SU-DHL-6 (cell line): Measurements from ENCODE around the gene KLHL36.

Experiments
- H2AFZ ChIP-seq: fragments of 200-600 bp; sonication (generic); 2 replicates; pipeline ENCODE4 v1.6.1; 2014; ENCODE audit warnings: low read depth, mild to moderate bottlenecking, moderate library complexity, mixed read lengths, antibody characterized with exemption, low read length; ENCODE audit not compliant: severe bottlenecking
- H3F3A ChIP-seq: fragments of 200-600 bp; shearing (Covaris generic); 2 replicates; pipeline ENCODE4 v1.6.0; 2016; ENCODE audit warnings: antibody characterized with exemption, mild to moderate bottlenecking; ENCODE audit not compliant: insufficient read depth
- H3K27ac ChIP-seq: fragments of 200-600 bp; sonication (generic); 2 replicates; pipeline ENCODE4 v1.5.1; 2016; ENCODE audit warnings: low read depth, mild to moderate bottlenecking, low read length, moderate library complexity, mixed read lengths
- H3K27me3 ChIP-seq: fragments of 200-600 bp; sonication (generic), shearing (Covaris generic); 2 replicates; pipeline ENCODE4 v1.6.0; 2014; ENCODE audit warnings: mild to moderate bottlenecking, low read length
- H3K36me3 ChIP-seq: fragments of 200-600 bp; sonication (generic); 2 replicates; pipeline ENCODE4 v1.6.1; 2014; ENCODE audit warnings: mild to moderate bottlenecking, low read length, mixed read lengths
- H3K4me2 ChIP-seq: fragments of 300-600, 200-600 bp; shearing (Covaris generic), sonication (generic); 2 replicates; pipeline ENCODE4 v1.6.0; 2014; ENCODE audit warnings: low read length, low read depth, mild to moderate bottlenecking; ENCODE audit not compliant: poor library complexity, severe bottlenecking
- H3K4me3 ChIP-seq: fragments of 200-600 bp; sonication (generic); 2 replicates; pipeline ENCODE4 v1.5.1; 2014; ENCODE audit warnings: antibody characterized with exemption, low read length, mild to moderate bottlenecking, mixed read lengths; ENCODE audit not compliant: insufficient read depth, poor library complexity, severe bottlenecking
- H3K79me2 ChIP-seq: fragments of 200-600 bp; sonication (generic); 2 replicates; pipeline ENCODE4 v1.6.1; 2014; ENCODE audit warnings: mild to moderate bottlenecking, low read length, moderate library complexity; ENCODE audit not compliant: insufficient read depth
- H3K9ac ChIP-seq: fragments of 200-600 bp; sonication (generic); 2 replicates; pipeline ENCODE4 v1.7.0; 2014; ENCODE audit warnings: mild to moderate bottlenecking, low read length
- H3K9me2 ChIP-seq: fragments of 200-600 bp; sonication (generic); replicated peaks from 2 replicates; pipeline ENCODE4 v1.6.1; 2014; ENCODE audit warnings: low read length; ENCODE audit not compliant: insufficient read depth
- H3K9me3 ChIP-seq: fragments of 200-600 bp; sonication (generic); 2 replicates; pipeline ENCODE4 v1.6.1; 2014; ENCODE audit warnings: low read length, mixed read lengths; ENCODE audit not compliant: insufficient read depth
- H4K20me1 ChIP-seq: fragments of 200-600 bp; sonication (generic); 2 replicates; pipeline ENCODE4 v1.6.1; 2014; ENCODE audit warnings: low read depth, mild to moderate bottlenecking, antibody characterized with exemption, low read length, moderate library complexity, mixed read lengths
- EZH2phosphoT487 ChIP-seq: fragments of 200-600 bp; sonication (generic), shearing (Covaris generic); conservative IDR thresholded peaks from 2 replicates; pipeline ENCODE4 v1.6.1; 2018; ENCODE audit warnings: mild to moderate bottlenecking, antibody characterized with exemption, low read length, moderate library complexity, mixed read lengths
- TF ChIP-seq, protein P1 (sequence below): fragments of 200-600 bp; sonication (generic); IDR thresholded peaks from one replicate; pipeline ENCODE4 v1.5.1; 2017; ENCODE audit warnings: antibody characterized with exemption, mild to moderate bottlenecking, low read length, moderate library complexity; ENCODE audit not compliant: insufficient read depth, poor library complexity, severe bottlenecking

The KLHL36 gene

DNA sequence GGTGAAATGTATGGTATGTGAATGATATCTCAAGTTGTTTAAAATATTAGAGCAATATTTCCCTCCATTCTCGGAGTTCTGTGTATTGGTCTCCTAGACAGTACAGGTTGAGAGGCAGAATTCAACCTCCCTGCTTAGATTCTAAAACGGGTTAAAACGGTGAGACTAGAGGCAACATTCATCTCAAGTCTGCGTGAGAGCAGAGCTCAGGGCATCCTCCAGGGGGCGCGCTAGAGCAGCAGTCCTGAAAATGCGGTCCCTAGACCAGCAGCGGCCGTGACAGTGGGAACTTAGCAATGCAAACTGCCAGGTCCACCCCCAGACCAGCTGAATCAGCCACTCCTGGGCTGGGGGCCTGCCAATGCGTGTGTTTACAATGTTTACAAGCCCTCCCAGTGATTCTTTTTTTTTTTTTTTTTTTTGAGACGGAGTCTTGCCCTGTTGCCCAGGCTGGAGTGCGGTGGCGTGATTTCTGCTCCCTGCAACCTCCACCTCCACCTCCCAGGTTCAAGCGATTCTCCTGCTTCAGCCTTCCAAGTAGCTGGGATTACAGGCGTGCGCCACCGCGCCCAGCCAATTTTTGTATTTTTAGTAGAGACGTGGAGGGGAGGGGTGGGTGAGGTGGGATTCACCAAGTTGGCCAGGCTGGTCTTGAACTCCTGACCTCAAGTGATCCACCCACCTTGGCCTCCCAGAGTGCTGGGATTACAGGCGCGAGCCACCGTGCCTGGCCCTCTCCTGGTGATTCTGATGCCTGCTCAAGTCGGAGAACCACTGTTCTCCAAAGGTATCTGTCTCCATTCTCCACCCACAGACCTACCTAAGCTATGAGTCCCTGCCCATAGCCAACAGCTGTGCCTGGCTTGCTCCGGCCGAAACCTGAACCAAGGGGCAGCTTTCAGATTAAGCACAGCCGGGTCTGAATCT, 24.2 kb downstream of the KLHL36 start:
- Histone ChIP-seq H3K27me3 (no peaks in the 10 kb centered on the region), H3K27ac (no peak overlapping the region), H3K36me3 (no peaks in the 10 kb centered on the region), H3K9me2 (no peaks in the 10 kb centered on the region), H3F3A (no peaks in the 10 kb centered on the region), H3K4me3 (no peak overlapping the region), H4K20me1 (no peaks in the 10 kb centered on the region), H3K9me3 (no peaks in the 10 kb centered on the region), H3K4me2 (no peak overlapping the region), H3K9ac (no peak overlapping the region), H2AFZ (no peak overlapping the region), H3K79me2 (no peaks in the 10 kb centered on the region)
- TF ChIP-seq, protein P1, sequence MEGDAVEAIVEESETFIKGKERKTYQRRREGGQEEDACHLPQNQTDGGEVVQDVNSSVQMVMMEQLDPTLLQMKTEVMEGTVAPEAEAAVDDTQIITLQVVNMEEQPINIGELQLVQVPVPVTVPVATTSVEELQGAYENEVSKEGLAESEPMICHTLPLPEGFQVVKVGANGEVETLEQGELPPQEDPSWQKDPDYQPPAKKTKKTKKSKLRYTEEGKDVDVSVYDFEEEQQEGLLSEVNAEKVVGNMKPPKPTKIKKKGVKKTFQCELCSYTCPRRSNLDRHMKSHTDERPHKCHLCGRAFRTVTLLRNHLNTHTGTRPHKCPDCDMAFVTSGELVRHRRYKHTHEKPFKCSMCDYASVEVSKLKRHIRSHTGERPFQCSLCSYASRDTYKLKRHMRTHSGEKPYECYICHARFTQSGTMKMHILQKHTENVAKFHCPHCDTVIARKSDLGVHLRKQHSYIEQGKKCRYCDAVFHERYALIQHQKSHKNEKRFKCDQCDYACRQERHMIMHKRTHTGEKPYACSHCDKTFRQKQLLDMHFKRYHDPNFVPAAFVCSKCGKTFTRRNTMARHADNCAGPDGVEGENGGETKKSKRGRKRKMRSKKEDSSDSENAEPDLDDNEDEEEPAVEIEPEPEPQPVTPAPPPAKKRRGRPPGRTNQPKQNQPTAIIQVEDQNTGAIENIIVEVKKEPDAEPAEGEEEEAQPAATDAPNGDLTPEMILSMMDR = peak; percentile 84
- TF ChIP-seq EZH2phosphoT487 = no peak

DNA sequence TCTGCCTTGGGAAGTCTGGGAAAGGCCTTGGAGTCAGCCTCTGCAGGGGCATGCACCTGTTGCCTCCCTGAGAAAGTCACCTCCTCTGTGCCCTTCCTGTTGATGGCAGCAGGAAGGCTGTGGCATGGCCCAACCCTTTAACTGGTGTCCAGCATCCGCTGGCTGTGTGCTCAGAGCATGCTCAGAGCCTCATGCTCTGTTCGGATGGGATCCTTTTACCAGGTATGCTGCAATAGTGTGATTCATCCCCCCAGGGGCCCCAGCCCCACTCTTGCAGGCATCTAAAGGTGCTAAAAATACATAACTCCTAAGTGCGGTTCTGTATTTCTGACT, 24.9 kb downstream of the KLHL36 start:
- Histone ChIP-seq H3K36me3 (no peaks in the 10 kb centered on the region), H2AFZ (no peak overlapping the region), H3K9me3 (no peaks in the 10 kb centered on the region), H3K4me3 (no peak overlapping the region), H3K4me2 (no peak overlapping the region), H4K20me1 (no peaks in the 10 kb centered on the region), H3K9ac (no peak overlapping the region), H3K27ac (no peak overlapping the region), H3K27me3 (no peaks in the 10 kb centered on the region), H3F3A (no peaks in the 10 kb centered on the region), H3K9me2 (no peaks in the 10 kb centered on the region), H3K79me2 (no peaks in the 10 kb centered on the region)
- TF ChIP-seq EZH2phosphoT487 = no peak
- TF ChIP-seq, protein P1 = no peak

DNA sequence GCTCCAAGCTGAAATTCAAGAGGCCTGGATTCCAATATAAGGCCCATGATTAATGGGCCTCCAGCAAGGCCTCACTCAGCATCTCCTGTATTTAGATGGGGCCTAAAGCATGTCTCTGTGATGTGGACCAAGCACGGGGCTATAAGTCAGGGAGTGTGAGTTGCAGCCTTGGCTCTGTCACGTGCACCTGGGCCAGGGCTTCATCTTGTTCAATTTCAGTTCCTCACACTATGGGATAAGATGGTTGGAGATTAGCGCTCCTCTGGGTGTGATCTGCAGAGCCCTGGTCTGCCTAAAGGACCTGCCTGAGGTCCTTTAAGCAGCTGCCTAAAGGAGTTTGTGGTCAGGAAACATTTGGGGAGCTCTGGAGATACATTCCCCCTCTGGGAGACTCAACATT, 25.2 kb downstream of the KLHL36 start:
- H3F3A ChIP-seq = no peaks in the 10 kb centered on the region
- no peaks in the 10 kb centered on the region for H3K36me3 ChIP-seq
- H3K9me3 ChIP-seq = no peaks in the 10 kb centered on the region
- H3K27me3 ChIP-seq = no peaks in the 10 kb centered on the region
- H3K79me2 ChIP-seq = no peaks in the 10 kb centered on the region
- TF ChIP-seq, protein P1 = no peak
- TF ChIP-seq EZH2phosphoT487 = no peak
- H2AFZ ChIP-seq = no peak overlapping the region
- H3K4me3 ChIP-seq = no peak overlapping the region
- H3K27ac ChIP-seq = no peak overlapping the region
- no peaks in the 10 kb centered on the region for H4K20me1 ChIP-seq
- no peak overlapping the region for H3K9ac ChIP-seq
- H3K9me2 ChIP-seq = no peaks in the 10 kb centered on the region
- no peak overlapping the region for H3K4me2 ChIP-seq
